MG63 (cell line): ENCODE results near the gene EGLN2. TPM values are rescaled to one million over a fixed set of nuclear protein-coding genes. Genes with fewer than 3 reads are reported as not detected.

ENCODE experiments used
- DNase-seq: peaks from one replicate; pipeline ENCODE4 v3.0.0-alpha.2; 2020
- H3K27me3 ChIP-seq: fragments of 250-450 bp; sonication (Bioruptor Pico); 2 replicates; pipeline ENCODE4 v1.5.1; 2020; ENCODE audit warnings: mild to moderate bottlenecking, moderate library complexity
- H3K36me3 ChIP-seq: fragments of 250-450 bp; sonication (Bioruptor Pico); 2 replicates; pipeline ENCODE4 v1.5.1; 2020; ENCODE audit warnings: mild to moderate bottlenecking, moderate library complexity
- H3K4me3 ChIP-seq: fragments of 250-450 bp; sonication (Bioruptor Pico); 2 replicates; pipeline ENCODE4 v1.5.1; 2020; ENCODE audit warnings: mild to moderate bottlenecking, moderate library complexity
- H3K9me3 ChIP-seq: fragments of 250-450 bp; sonication (Bioruptor Pico); 2 replicates; pipeline ENCODE4 v1.5.1; 2020; ENCODE audit warnings: mild to moderate bottlenecking, moderate library complexity
- total RNA-seq: library from RNA; depleted of rRNA; stranded (reverse); fragments of >200 nt; shearing (Covaris generic); gene quantifications from 2 replicates; pipeline ENCODE4 v1.2.3, GENCODE V29; 2014; ENCODE audit warnings: low replicate concordance

The EGLN2 gene
- total RNA-seq, 1 experiment from 2014 or later: 140 TPM

GRCh38 chr19:40791996-40792395 lies 7.0 kb upstream of the EGLN2 start:
- no peaks in the 10 kb centered on the region for H3K27me3 ChIP-seq
- no peaks in the 10 kb centered on the region for H3K9me3 ChIP-seq
- no peak for DNase-seq
- no peak overlapping the region for H3K4me3 ChIP-seq
- no peaks in the 10 kb centered on the region; the same call in 1 of the 2 replicates for H3K36me3 ChIP-seq

GRCh38 chr19:40797166-40797962 lies 1.6 kb upstream of the EGLN2 start:
- H3K4me3 ChIP-seq: no peak overlapping the region; the same call in 1 of the 2 replicates
- no peak for DNase-seq
- no peaks in the 10 kb centered on the region for H3K27me3 ChIP-seq

GRCh38 chr19:40797963-40798682 lies 868 bp upstream of the EGLN2 start:
- Histone ChIP-seq H3K27me3 (no peaks in the 10 kb centered on the region), H3K9me3 (no peaks in the 10 kb centered on the region), H3K4me3 (peak overlapping the region; percentile 94), H3K36me3 (peaks cover 30% of the 10 kb centered on the region)
- DNase-seq: peak; percentile 66

More at GRCh38 chr19:40797166-40797962, 1.6 kb upstream of the EGLN2 start:
- no peaks in the 10 kb centered on the region for H3K9me3 ChIP-seq
- peaks cover 22% of the 10 kb centered on the region for H3K36me3 ChIP-seq

GRCh38 chr19:40799558-40800338 lies 757 bp downstream of the EGLN2 start:
- DNase-seq: peak; percentile 52
- Histone ChIP-seq H3K9me3 (no peaks in the 10 kb centered on the region), H3K36me3 (peaks cover 46% of the 10 kb centered on the region), H3K27me3 (no peaks in the 10 kb centered on the region), H3K4me3 (peak overlapping the region; percentile 94)

GRCh38 chr19:40800339-40800996 lies 1.5 kb downstream of the EGLN2 start:
- H3K36me3 ChIP-seq: peaks cover 53% of the 10 kb centered on the region
- peak overlapping the region; percentile 94 for H3K4me3 ChIP-seq
- H3K9me3 ChIP-seq: no peaks in the 10 kb centered on the region
- H3K27me3 ChIP-seq: no peaks in the 10 kb centered on the region
- no peak for DNase-seq

DNA sequence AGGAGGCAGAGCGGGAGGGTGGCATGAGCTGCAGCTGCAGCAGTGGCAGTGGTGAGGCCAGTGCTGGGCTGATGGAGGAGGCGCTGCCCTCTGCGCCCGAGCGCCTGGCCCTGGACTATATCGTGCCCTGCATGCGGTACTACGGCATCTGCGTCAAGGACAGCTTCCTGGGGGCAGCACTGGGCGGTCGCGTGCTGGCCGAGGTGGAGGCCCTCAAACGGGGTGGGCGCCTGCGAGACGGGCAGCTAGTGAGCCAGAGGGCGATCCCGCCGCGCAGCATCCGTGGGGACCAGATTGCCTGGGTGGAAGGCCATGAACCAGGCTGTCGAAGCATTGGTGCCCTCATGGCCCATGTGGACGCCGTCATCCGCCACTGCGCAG lies 2.0 kb downstream of the EGLN2 start:
- no peak for DNase-seq
- H3K9me3 ChIP-seq: no peaks in the 10 kb centered on the region
- peaks cover 58% of the 10 kb centered on the region for H3K36me3 ChIP-seq
- H3K4me3 ChIP-seq: no peak overlapping the region
- no peaks in the 10 kb centered on the region for H3K27me3 ChIP-seq

DNA sequence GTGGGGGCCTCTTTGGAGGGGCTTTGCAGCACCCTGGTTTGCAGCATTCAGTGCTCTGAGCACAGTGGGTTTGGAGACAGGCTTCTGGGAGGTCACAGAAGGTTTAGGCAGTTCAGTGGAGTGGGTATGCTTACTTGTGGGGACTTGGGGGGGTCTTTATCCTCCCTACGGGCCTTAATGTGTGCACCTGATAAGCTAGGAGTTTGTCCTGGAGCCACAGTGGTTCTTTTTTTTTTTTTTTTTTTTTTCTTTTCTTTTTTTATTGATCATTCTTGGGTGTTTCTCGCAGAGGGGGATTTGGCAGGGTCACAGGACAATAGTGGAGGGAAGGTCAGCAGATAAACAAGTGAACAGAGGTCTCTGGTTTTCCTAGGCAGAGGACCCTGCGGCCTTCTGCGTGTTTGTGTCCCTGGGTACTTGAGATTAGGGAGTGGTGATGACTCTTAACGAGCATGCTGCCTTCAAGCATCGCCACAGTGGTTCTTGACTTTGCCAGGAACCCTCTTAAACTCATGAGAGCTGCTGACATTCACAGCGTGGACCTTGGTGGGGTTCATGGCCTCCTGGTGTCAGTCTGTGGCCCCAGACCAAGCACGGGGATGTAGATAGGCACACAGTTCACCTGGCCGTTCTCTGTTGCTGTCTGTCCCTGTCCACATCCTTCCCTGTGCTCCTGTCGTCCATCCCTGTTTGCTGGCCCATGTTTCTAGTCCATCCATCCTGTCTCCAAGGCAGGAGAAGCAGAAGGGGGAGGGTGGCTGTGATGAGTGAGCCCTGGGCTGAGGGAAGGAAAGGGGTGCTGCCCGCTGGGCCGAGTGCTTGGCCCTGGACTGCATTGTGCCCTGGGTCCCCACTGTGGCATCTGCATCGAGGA lies 2.7 kb downstream of the EGLN2 start:
- DNase-seq: no peak
- Histone ChIP-seq H3K4me3 (no peak overlapping the region), H3K27me3 (no peaks in the 10 kb centered on the region), H3K9me3 (no peaks in the 10 kb centered on the region), H3K36me3 (peaks cover 64% of the 10 kb centered on the region)

GRCh38 chr19:40802300-40803169 lies 3.5 kb downstream of the EGLN2 start:
- no peak for DNase-seq
- H3K4me3 ChIP-seq: no peak overlapping the region
- H3K27me3 ChIP-seq: no peaks in the 10 kb centered on the region
- peaks cover 72% of the 10 kb centered on the region for H3K36me3 ChIP-seq
- H3K9me3 ChIP-seq: no peaks in the 10 kb centered on the region

- Histone ChIP-seq H3K4me3 (no peak overlapping the region), H3K9me3 (no peaks in the 10 kb centered on the region), H3K27me3 (no peaks in the 10 kb centered on the region), H3K36me3 (peaks cover 80% of the 10 kb centered on the region)
- no peak for DNase-seq
These were observed 4.3 kb downstream of the EGLN2 start for GRCh38 chr19:40803170-40803856.

DNA sequence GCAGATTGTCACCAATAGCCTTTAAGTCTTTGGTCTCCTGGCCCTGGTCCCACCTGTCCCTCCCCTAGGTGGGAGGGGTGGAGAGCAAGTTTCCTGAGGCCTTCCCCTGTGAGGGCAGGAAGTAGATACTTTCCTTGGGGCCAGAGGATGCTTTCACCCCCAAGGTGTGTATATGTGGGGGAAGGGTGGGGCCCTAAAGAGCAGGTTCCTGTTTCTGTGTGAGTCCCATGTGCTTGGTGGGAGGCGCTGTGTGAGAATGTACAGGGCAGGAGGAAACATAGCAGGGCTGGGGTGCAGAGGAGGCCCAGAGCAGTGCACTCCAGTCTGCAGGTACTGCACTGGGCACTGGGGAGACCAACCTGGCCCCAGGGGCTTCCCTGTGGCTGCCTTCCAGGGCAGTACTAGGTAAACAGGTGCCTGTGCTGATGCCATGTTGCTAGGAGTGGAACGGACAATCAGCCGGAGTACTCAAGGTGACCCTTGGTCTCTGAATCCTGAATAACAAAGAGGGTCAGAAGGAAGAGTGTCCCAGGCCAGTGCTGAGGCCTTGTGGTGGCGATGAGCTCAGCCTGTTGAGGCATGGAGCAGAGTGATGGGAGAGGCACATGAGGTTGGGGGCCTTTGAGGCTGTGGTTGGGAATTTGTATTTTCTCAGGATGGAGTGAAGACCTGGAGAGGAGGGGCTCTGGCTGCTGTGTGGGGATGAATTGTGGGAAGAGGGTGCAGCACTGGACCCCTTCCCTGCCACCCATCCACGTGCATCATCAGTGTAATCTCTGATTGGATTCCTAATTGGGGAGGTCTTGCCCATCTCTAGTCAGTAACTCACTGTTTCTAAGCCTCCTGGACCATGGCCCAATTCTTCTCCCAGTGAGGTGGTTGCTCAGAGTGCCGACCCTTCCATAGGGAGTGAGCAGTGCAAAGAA lies 5.1 kb downstream of the EGLN2 start:
- H3K9me3 ChIP-seq: no peaks in the 10 kb centered on the region
- H3K36me3 ChIP-seq: peaks cover 88% of the 10 kb centered on the region
- DNase-seq: no peak
- H3K4me3 ChIP-seq: no peak overlapping the region
- H3K27me3 ChIP-seq: no peaks in the 10 kb centered on the region

GRCh38 chr19:40804783-40805242 lies 5.8 kb downstream of the EGLN2 start:
- no peaks in the 10 kb centered on the region for H3K9me3 ChIP-seq
- H3K27me3 ChIP-seq: no peaks in the 10 kb centered on the region
- no peak for DNase-seq
- peaks cover 95% of the 10 kb centered on the region for H3K36me3 ChIP-seq
- no peak overlapping the region for H3K4me3 ChIP-seq

- Histone ChIP-seq H3K27me3 (no peaks in the 10 kb centered on the region), H3K4me3 (no peak overlapping the region), H3K9me3 (no peaks in the 10 kb centered on the region), H3K36me3 (peaks cover 96% of the 10 kb centered on the region)
- no peak for DNase-seq
These were observed 6.4 kb downstream of the EGLN2 start for GRCh38 chr19:40805258-40805868.
